NCI-H187 (cell line): ENCODE results near the gene PKLR.
"Not testable (repeated sequence)": the region's sequence is repeated elsewhere in the genome, so short reads cannot be mapped to it uniquely, and the experiment has no call there.

Experiments
- DNase-seq, 2 experiments: peaks; one replicate each; lab custom pipeline; 2025; lab: John Stamatoyannopoulos, UW

The PKLR gene

DNA sequence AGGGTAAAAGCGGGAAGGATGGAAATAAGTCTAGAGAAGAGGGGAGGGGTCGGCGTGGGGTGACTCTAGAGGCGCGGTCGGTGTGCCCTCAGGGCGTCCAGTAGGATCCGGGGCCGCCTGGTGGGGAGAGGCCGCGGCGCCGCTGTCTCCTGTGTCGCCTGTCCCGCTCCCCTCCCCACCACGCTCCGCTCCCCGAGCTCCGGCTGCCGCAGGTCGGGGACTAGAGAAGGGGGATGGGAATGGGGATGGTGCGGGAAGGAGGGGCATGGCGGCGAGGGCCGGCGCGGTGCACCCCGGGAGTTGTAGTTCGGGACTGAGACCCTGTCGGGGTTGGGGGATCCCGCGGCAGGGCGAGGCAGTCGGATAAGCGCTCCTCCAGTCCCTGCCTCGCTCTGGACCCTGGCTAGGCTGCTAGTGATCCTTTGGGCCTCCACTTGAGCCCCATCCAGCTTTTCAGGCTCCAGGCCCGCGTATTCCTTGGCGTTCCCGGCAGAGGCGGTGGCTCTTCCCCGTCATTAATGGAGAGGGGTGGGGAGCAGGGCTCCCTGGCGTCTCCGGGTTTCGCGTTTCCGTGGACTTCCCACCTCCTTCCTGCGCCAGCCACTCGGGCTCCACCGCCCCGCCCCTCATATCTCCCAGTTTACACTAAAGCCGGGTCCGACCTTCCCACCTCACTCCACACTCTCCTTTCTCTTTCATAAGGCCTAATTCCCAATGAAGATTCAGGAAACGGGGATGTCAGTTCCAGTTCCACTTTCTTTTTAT is 45.8 kb downstream of the PKLR start, which contains the start of gene ENTREP3:
Gene ENTREP3, minus strand, starts transcription at position 241 of the 765 bp plus-strand sequence. CDS start 606 bp downstream, outside the sequence.
- peak; percentile 86 to 94 for DNase-seq

DNA sequence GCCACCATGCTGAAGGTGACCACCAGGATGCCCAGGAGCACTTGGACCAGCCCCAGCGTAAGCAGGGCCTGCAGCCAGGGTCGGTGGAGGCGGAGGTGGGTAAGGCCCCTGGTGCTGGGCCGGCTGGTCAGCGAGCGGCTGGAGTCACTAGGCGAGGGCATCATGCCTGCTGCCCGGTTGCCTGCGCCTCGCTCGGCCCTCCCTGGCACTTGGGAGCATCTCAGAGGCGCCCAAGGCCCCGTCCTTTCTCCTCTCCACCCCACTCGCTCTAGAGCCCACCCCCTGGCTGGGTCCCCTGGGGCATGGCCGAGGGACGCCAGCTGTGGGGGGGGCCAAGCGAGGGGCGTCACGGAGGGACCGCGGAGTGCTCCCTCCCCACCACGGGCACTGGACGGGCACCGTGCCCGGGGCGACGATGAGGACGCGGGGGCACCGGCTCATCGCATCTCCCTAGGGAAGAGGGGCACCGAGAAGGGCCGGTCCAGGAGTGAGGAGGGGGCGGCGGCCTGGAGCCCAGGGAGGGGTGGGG is 46.5 kb downstream of the PKLR start:
- no peak for DNase-seq

GRCh38 chr1:155254228-155254713 is 47.0 kb downstream of the PKLR start:
- DNase-seq = no peak

GRCh38 chr1:155253797-155254196 is 47.4 kb downstream of the PKLR start:
- no peak for DNase-seq

DNA sequence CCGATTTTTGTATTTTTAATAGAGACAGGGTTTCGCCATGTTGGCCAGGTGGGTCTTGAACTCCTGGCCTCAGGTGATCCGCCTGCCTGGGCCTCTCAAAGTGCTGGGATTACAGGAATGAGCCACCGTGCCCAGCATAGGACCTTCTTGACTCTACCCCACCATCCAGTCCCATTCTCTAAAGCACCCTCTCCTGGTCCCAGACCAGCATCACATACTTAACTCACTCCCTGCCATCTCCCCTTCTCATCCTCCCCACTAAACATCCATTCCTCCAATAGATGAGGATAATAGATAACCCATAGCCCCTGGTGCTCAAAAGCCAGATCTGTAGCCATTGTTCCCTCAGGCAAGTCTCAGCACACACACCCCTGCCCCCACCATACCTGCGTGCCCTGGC is 48.0 kb downstream of the PKLR start:
- no peak for DNase-seq

DNA sequence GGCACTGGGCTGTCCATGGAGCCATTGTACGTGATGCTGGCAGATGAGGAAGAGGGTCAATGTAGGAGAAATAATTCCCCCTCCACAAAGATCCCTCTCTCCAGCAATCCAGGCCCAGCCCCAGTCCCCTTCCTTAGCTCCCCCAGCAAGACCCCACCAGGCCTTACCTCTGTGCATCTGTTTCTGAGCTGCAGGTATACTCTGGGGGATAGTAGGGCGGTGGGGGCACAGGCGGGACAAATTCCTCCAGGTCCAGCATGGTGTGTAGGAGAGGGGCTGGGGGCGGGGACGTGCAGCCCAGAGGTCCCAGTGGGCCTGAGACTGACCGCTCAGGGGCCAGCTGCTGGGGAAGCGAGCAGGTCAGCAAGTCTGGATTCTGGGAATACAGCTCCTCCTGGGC is 49.7 kb downstream of the PKLR start:
- DNase-seq = no peak

DNA sequence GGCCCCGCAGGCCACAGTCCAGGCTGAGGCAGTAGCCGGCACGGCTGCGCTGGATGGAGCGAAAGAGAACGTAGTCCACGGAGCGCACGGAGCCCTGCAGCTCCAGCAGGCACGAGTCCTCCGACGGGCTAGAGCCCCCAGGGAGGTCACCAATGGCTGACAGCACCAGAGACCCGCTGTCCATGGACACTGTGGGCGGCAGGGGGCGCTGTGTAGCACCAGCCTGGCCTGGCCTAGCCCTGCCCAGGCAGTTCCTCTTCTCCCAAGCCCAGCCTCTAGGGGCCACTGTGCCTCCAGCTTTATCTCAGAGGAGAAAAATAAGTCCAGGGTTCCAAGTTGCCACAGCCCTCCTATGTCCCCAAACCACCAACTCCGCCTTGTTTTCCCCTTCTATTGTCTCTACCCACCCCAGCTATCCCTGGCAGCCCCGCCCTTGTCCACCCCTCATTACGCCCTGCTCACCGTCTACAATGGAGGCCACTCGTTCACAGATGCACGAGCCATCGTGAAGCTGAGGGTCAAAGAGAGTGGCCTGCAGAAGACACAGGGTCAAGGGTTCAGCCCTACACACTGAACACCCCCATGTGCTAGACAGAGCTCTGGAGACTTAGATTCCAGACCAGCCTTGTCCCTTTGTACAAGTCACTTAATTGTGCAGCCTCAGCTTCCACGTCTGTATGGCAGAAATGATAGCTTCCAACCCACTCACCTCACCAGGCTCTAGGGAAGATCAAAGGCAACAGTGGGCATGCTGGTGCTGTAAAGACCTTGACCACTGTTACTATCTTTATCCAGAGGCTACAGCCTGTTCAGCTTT is 50.4 kb downstream of the PKLR start:
- DNase-seq = peak; percentile 95 to 97

DNA sequence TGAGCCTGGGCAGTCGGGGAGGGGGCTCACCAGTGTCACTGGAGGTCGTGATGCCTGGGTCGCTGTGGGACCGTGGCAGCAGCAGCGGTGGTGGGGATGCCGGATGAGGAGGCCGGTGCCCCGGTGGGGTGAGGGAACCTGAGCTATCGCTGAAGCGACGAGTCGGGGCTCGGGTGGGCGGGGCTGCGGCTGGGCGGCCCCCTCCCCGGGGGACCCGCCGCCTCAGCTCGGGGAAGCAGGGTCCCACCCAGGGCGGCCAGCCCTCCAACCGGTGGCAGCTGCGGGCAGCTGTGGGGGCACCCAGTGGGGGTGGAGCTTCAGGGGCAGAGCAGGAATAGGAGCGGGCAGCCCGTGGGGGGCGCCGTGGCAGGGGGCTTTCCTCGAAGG is 51.0 kb downstream of the PKLR start:
- DNase-seq = no peak

- DNase-seq = no peak
These were observed 53.3 kb downstream of the PKLR start for GRCh38 chr1:155247667-155248553.

- not testable (repeated sequence) for DNase-seq
These were observed 54.4 kb downstream of the PKLR start for GRCh38 chr1:155246796-155247195.

- no peak for DNase-seq
These were observed 56.1 kb downstream of the PKLR start for GRCh38 chr1:155245163-155245524.

DNA sequence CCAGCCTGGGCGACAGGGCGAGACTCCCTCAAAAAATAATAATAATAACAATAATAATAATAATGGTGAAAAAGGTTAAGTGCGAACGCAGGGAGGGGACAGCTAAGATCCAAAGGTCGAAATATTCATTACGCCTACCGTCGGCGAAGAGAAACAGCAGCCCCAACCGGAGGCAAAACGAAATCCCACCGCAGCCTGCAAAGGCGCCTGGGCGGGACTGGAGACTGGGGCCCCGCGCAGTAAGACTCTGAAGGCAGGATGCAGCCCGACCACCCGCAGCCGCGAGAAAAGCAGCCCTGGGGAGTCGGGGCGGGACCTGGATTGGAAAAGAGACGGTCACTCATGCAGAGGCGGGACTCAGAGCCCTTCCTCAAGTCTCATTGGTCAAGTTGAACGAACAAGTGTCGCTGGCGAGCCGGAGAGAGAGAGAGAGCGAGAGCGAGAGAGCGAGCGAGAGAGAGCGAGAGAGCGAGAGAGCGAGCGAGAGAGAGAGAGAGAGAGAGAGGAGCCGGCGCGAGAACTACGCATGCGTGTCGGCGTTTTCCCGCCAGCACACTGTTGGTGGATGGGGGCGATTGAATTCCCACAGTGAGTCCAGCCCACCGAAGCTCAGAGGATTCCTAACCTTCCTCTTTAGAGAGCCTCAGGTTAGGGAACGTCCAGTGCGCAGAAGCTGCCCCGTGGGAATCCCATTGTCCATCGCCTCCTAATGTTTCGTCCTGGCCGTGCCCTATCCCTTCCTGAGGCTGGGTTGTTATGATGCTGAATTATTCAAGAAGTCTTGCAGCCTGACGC is 56.7 kb downstream of the PKLR start:
- DNase-seq = peak; percentile 100

DNA sequence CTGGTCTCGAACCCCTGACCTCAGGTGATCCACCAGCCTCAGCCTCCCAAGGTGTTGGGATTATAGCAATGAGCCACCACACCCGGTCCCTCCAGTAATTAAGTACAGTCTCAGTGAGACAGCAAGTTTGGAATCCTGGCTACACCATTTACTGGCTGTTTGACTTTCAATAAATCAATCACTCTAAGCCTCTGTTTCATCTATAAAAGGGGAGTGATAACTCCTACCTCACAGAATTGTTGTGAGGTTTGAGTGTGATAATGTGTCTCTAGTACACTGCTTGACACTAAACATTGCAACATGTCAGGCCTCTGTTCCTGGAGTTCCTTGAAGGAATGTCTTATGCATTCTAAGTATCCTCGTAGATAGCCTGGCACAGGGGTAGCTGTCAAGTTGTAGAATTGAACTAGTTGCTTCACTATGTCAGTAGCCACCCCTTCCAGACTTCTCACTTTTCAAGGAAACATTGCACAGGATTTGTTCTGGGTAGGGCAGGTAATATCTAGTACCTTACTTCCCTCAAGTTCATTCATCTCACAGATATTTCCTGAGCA is 58.4 kb downstream of the PKLR start:
- DNase-seq = no peak

- DNase-seq = no peak
These were observed 59.4 kb downstream of the PKLR start for GRCh38 chr1:155241841-155242264.

DNA sequence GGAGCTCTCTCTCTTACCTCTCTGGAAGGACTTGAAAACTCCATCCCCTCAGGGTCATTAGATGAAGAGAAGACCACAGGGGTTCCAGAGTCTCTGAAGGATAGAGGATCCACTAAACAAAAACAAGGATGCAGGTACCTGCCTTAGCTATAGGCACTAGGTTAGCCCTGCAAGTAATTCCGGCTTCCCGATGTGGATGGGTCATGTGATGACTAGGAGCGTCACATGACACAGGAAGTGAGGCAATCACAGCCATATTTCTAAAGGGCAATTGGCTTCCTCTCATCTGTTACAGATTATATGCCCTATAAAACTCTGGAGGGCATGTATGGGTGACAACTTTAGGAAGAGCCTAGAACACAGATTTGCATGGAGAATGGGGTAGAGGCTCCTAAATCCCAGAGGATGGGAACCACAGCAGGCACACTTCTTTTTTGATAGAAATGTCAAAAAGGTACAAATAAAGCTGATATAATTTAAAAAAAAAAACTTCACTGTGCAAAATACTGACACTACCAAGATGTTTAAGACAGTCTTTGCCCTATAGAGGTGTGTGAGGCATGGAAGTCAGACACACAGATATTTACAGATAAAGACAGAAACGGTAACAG is 60.1 kb downstream of the PKLR start:
- DNase-seq = peak; percentile 88 to 91
